Stimulated activated naive CD4-positive, alpha-beta T cell treated with Interleukin-2 at 50 U/mL for 16 hours (primary cell): Measurements from ENCODE around the gene TGM3.

Experiments
- DNase-seq: peaks from one replicate; lab custom pipeline; 2025; lab: John Stamatoyannopoulos, UW

The TGM3 gene

DNA sequence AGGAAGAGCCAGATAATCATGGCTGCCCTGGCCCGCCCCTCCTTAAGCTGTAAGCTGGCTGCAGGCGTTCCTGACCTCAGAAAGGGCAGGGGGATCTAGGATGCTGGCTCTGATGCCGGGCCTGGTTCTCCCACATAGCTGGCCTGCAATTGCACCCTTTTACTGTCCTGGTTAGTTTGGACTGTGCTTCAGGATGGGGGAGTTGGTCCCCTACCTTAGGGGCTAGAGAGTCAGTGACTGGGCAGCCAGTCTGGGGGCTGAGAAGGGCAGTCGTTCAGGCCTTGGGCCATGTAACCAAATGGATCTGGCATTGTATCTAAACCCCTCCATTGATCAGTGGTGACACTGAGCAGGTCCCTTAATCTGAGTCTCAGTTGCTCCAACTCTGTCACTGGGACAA, 40.7 kb downstream of the TGM3 start:
- no peak for DNase-seq

DNA sequence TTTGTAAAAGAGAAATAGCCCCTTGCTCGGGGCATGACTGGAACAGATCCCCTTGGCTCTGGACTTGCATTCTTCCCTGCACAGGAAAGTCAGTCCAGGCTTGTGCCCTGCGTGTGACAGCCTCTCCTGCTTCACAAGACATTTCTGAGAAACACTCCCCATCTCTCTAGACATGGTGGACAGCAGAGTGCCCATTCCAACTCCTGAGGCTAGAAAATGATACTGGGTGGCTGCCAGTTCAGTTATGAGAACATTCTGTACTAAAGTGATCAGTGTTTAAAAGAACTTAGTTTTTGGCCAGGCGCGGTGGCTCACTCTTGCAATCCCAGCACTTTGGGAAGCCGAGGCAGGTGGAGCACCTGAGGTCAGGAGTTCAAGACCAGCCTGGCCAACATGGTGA, 41.3 kb downstream of the TGM3 start:
- DNase-seq, result no peak

DNA sequence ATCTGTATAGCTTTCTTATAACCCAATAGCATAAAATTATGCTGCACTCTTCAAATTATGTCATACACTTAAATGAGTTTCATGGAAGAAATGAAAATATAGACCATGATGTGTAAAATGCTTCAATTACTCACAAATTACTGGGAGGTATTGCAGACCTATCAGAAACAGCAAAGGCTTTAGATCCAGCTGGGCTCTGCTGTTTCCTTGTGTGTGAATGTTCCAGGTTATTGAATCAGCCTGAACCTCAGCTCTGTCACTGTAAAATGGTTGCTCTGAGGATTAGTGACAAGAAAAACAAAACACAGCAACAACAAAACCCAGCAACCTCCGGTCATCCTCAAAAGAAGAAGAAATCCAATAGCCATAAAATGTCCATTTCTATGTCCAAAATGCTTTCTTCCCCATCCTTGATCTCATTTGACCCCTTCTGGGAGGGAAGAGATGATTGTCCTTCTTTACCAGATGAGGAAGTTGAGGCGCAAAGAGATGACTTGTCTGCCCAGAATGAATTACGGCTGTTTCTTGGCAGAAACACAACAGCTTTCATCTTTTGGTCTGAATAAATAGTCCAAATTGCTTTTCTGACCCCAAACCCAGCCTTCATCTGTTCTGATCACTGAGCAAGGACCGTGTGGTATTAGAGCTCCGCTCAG, 42.7 kb downstream of the TGM3 start:
- no peak for DNase-seq

DNA sequence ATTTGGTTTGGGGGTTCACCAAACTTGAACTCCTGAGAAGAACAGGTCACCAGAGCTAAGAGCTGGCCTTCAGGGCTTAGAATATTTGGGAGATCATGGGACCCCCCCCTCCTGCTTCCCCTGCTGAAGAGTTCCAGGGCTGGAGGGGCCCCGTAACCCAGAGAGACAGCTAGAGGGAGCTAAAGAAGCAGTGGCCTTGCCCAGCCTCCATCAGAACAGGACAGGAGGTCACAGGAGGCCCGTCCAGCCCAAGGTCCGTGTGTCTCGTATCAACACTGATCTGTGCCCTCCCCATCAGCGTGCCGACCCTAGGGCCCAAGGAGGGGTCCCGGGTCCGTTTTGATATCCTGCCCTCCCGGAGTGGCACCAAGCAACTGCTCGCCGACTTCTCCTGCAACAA, 44.3 kb downstream of the TGM3 start:
- no peak for DNase-seq

- no peak for DNase-seq
Measured at GRCh38 chr20:2340823-2341222, 45.0 kb downstream of the TGM3 start.

GRCh38 chr20:2341336-2341735, 45.5 kb downstream of the TGM3 start:
- DNase-seq, result no peak

GRCh38 chr20:2342243-2342642, 46.4 kb downstream of the TGM3 start:
- no peak for DNase-seq

DNA sequence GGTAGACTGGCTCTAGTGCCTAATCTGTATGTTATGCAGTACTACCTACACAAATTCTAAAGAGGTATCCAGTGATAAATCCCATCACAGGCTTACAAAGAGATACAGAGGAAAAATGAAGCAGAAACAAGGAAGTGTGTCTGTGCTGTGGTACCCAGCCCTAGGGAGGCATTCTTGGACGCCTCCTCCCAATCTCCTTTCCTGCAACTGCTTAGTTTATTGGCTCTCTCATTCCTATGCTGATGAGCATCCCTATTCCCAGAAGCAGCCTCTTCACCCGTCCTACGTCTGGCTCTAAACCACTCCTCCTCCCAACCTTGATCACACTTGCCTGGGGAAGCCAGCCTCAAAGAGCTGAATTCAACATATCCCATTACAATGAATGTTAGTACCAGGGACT, 50.4 kb downstream of the TGM3 start:
- DNase-seq, result no peak

GRCh38 chr20:2348336-2348735, 52.5 kb downstream of the TGM3 start:
- DNase-seq, result no peak

- DNase-seq, result no peak
Measured at GRCh38 chr20:2349801-2350200, 54.0 kb downstream of the TGM3 start.

DNA sequence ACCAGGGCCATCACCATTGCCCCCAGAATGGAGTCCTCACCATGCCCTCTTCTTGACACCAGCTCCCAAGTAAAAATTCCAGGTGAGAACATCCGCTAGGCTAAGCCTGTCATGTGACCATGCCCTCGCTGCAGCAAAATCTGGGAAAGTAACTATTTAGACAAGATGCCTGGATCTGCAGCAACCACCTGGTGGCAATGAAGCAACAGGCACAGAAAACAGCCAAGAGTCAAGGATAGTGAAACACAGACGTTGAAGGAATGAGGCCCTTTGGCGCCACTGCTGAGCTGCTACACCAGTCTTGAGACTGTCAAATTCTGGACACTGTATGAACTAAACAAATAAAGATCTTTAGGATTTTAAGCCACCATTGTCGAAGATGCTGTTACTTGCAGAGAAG, 54.8 kb downstream of the TGM3 start:
- DNase-seq, result no peak

- DNase-seq, result no peak
Measured at GRCh38 chr20:2353231-2353630, 57.4 kb downstream of the TGM3 start.

DNA sequence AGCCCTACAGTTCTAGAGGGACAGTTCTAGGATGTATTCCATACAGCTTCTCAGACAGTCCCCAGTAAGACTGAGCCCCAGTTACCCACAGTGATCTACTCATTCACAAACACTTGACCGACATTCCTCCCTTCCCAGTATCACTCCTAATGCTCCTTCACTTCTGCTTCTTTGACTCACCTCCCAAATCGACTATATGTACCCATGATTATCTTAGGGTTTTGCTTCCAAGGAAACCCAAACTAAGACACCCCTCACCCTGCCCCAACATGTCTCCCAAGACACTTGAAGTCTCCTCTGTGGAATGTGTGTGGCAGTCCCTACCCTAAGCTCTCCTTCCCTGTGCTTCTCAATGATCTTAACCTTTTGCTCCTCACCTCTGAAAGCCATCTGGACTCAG, 61.3 kb downstream of the TGM3 start:
- DNase-seq, result no peak

DNA sequence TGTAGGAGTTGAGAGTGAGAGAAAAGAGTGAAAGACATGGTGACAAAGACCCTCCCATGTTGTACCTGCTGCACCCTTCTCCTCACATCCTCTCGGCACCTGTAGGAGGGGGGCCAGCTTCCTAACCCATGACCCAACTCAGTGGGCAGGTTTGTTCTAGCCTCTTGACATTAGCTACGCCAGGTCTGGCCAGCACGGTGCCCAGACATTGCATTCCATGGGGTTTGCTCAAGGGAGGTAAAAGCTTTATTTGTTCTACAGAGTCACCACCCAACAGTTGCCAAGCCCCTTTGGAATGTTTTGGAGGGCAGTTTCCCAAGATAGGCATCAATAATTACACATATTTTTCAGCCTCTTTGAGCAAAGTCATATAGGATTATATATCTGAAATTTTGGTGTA, 62.2 kb downstream of the TGM3 start:
- DNase-seq, result no peak

DNA sequence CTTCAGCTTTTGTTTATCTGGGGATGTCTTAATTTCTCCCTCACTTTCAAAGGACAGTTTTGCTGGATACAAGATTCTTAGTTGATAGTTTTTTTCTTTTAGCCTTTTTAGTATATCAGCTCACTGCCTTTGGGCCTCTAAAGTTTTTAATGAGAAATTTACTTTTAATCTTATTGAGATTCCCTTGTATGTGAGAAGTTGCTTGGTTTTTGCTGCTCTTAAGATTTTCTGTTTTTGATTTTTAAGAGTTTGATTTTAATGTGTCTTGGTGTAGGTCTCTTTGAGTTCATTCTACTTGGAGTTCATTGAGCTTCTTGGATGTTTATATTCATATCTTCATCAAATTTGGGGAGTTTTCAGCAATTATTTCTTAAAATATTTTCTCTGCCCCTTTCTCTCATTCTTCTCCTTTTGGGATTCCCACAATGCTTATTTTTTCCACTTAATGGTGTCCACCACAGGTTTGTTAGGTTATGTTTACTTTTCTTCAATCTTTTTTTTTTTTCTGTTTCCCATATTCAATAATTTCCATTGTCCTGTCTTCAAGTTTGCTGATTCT, 65.3 kb downstream of the TGM3 start:
- no peak for DNase-seq

- no peak for DNase-seq
Measured at GRCh38 chr20:2363187-2363586, 67.4 kb downstream of the TGM3 start.

DNA sequence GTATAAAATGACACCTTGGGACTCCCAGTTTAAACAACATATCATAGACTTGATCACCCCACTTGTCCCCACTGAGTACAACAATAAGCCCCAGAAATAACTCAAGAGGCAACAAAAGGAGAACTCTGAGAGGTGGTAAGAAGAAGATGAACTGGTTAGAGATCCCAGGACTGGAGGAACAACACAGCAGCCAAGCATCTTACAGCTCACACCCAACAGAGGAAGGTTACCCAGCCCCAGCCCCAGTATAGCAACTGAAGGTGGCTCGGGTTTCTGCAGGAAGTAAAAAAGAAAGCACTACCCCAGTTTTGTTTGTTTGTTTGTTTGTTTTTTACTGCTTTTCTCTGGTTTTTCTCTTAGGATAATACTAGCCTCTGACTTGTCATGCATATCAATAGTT, 67.8 kb downstream of the TGM3 start:
- no peak for DNase-seq

DNA sequence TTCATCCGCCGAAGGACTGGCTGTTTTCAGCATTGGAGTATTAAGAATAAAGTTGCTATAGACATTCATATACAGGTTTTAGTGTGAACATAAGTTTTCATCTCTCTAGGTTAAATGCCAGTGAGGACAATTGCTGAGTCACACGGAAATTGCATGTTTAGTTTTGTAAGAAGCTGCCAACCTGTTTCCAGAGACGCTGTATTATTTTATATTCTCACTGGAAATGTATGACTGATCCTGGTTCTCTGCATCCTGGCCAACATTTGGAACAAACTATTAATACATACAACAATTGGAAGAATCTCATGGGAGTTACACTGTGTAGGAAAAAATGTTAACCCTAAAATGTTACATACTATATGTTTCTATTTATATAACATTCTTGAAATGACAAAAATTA, 68.2 kb downstream of the TGM3 start:
- DNase-seq, result no peak

DNA sequence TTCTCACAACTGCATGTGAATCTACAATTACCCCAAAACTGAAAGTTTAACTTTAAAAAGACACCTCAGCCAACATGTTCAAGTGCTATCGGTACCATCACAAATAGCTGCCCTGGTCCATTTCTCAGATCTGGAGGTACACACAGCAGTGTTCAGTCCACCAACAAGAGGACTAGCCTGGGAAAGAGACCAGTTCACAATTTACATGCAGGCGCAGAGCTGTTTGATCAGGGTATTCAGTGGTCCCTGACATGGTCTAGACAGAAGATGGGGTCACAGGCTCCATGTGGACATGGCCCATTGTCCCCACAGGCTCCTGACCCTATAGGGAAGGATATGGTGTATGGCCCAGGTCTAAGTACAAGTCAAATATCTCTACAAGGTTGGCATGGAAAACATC, 69.3 kb downstream of the TGM3 start:
- DNase-seq, result no peak

DNA sequence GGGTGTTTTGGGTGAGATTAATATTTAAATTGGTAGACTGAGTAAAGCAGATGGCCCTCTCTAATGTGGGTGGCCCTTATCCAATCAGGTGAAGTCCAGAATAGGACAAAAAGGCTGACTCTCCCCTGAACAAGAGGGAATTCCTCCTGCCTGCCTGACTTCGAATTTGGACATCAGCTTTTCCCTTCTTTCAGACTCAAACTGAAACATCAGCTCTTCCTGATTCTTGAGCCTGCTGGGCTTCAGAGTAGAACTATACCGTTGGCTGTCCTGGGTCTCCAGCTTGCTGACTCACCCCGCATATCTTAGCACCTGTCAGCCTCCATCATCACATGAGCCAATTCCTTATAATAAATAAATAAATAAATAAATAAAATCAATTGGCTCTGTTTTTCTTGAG, 69.9 kb downstream of the TGM3 start:
- no peak for DNase-seq

DNA sequence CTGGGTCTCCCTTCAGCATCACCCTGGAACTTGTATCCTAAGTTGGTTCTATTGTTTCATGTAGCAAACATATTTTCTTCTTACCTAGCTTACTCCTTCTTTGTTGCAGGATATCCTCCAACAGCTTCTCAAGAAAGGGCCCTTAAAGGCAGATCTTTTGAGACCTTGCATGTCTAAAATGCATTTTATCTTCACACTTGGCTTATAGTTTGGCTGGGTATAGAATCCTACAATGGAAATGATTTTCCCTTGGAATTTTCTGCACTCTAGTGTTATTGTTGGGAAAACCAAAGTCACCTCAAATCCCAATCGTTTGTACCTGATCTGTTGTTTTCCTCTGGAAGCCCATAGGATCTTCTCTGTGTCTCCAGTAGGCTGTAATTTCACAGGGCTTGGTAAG, 72.8 kb downstream of the TGM3 start:
- DNase-seq, result no peak

GRCh38 chr20:2373098-2373497, 77.3 kb downstream of the TGM3 start:
- no peak for DNase-seq

DNA sequence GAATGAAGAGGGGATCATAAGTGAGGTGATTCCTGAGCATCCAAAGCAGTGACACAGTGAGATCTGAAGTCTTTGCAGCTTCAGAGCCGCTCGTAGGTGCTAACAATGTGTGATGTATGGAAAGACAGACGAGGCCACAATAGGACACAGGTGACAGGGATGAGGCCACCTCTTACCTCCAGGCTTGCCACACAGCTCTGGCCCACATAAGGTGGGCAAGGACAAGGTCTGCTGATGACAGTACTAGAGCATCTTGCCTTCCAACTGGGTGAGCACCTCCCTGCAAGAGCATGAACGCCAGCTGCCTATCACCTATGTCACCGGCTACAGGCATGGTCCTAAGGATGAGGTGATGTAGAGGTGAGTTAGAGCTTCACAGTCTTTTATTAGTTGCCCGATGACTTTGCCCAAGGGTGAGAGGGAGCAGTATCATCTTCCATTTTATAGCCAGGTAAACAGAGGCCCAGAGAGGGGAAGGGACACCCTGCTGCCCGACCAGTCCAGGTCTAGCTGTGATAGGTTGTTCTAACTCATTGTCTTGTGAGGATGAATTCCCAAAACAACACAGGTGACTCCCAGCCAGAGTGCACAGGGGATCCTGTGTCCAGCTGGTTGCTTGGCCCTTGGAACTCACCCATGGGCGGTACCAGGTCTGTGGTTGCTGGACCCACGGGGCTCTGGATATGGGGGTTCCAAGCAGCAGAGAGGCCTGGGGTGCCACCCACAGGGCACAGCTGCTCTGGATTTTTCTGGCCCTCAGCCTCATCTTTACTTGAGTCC, 78.7 kb downstream of the TGM3 start:
- DNase-seq, result no peak

- no peak for DNase-seq
Measured at GRCh38 chr20:2378893-2379292, 83.1 kb downstream of the TGM3 start.
